Breast epithelium (tissue), 4 donors: ENCODE measurements around the gene RSPO1. TPM values are rescaled to one million over a fixed set of nuclear protein-coding genes. Genes with fewer than 3 reads are reported as not detected.

Experiments
- DNase-seq, 2 donors: peaks; one replicate each; pipeline ENCODE4 v3.0.0-alpha.2; 2019; ENCODE audit warnings: low spot score in 2 of 2
- H3K27ac ChIP-seq, 2 donors: fragments of 200-600 bp; sonication (generic) in 1 of 2; one replicate each; pipeline ENCODE4 v1.5.1; 2016 to 2019; ENCODE audit warnings: mild to moderate bottlenecking in 1 of 2
- H3K27me3 ChIP-seq, 2 donors: fragments of 200-600 bp; sonication (generic) in 1 of 2; one replicate each; pipeline versions ENCODE4 v1.5.1 to v1.6.0; 2017 to 2019; ENCODE audit warnings: control low read depth in 1 of 2, mild to moderate bottlenecking in 1 of 2
- H3K36me3 ChIP-seq: fragments of 200-600 bp; one replicate; pipeline ENCODE4 v1.5.1; 2019
- H3K4me1 ChIP-seq, 2 donors: fragments of 200-600 bp; sonication (generic); one replicate each; pipeline ENCODE4 v1.5.1; 2016 to 2019; ENCODE audit warnings: control low read depth in 1 of 2
- H3K4me3 ChIP-seq, 3 donors: fragments of 200-600 bp; sonication (generic); 1 replicate in 2 of 3; 2 replicates in 1 of 3; pipeline ENCODE4 v1.5.1; 2016 to 2019; ENCODE audit warnings: mild to moderate bottlenecking in 3 of 3, moderate library complexity in 2 of 3
- H3K9me3 ChIP-seq, 2 donors: fragments of 200-600 bp; sonication (generic) in 1 of 2; one replicate each; pipeline ENCODE4 v1.5.1; 2016 to 2019; ENCODE audit warnings: control low read depth in 1 of 2
- CTCF ChIP-seq, 3 donors: fragments of 450-650 bp; IDR thresholded peaks; one replicate each; pipeline ENCODE4 v1.5.1; 2016 to 2017; ENCODE audit warnings: antibody characterized with exemption in 3 of 3, mild to moderate bottlenecking in 3 of 3, moderate library complexity in 3 of 3
- POLR2A ChIP-seq: fragments of 450-650 bp; IDR thresholded peaks from one replicate; pipeline ENCODE4 v1.6.1; 2016; ENCODE audit warnings: antibody characterized with exemption, mild to moderate bottlenecking, moderate library complexity
- POLR2AphosphoS5 ChIP-seq, 3 donors: sonication (generic); formaldehyde crosslinking; IDR thresholded peaks; one replicate each; pipeline ENCODE4 v1.6.1; 2017; ENCODE audit warnings: antibody characterized with exemption in 3 of 3
- intact Hi-C: fragments of 100-400 bp; cut with DNase I; formaldehyde crosslinking; loops from one replicate; pipeline ENCODE4 v1.15.1; 2023; ENCODE audit warnings: low total_unique reads
- total RNA-seq, 3 donors: library from RNA; depleted of rRNA; stranded (reverse); fragments of >200 nt; gene quantifications; one replicate each; pipeline ENCODE4 v1.1.0, GENCODE V29; 2016

The RSPO1 gene
- total RNA-seq, 3 donors from 2014 or later: 6.9 to 13.0 (median 8.9) TPM

- TF ChIP-seq POLR2AphosphoS5 (IDR thresholded peaks at IDR 0.05) (no peak), POLR2A (no peak), CTCF (IDR thresholded peaks at IDR 0.05) (no peak)
- Histone ChIP-seq H3K27ac (no peak overlapping the region), H3K36me3 (no peaks in the 10 kb centered on the region), H3K4me3 (no peak overlapping the region), H3K27me3 (peaks cover 0 to 12% of the 10 kb centered on the region in 2 donors), H3K4me1 (no peaks in the 10 kb centered on the region), H3K9me3 (no peaks in the 10 kb centered on the region)
- intact Hi-C loops: no loop called here
- no peak for DNase-seq
Observed at GRCh38 chr1:37670133-37670532, 35.4 kb upstream of the RSPO1 start.

- H3K4me3 ChIP-seq: no peak overlapping the region
- H3K27ac ChIP-seq: no peak overlapping the region
- H3K27me3 ChIP-seq: peaks cover 0 to 12% of the 10 kb centered on the region in 2 donors
- DNase-seq: no peak
- TF ChIP-seq POLR2AphosphoS5 (IDR thresholded peaks at IDR 0.05) (no peak), POLR2A (no peak), CTCF (IDR thresholded peaks at IDR 0.05) (no peak)
- no peaks in the 10 kb centered on the region for H3K36me3 ChIP-seq
- H3K4me1 ChIP-seq: no peaks in the 10 kb centered on the region
- intact Hi-C loops: no loop called here
- no peaks in the 10 kb centered on the region for H3K9me3 ChIP-seq
Observed at GRCh38 chr1:37667023-37667671, 32.5 kb upstream of the RSPO1 start.

- peaks cover 0 to 12% of the 10 kb centered on the region in 2 donors for H3K27me3 ChIP-seq
- no peaks in the 10 kb centered on the region for H3K36me3 ChIP-seq
- no peak for DNase-seq
- no peaks in the 10 kb centered on the region for H3K9me3 ChIP-seq
- no peak overlapping the region for H3K4me3 ChIP-seq
- no peaks in the 10 kb centered on the region for H3K4me1 ChIP-seq
- H3K27ac ChIP-seq: no peak overlapping the region
- intact Hi-C loops: no loop called here
- TF ChIP-seq CTCF (IDR thresholded peaks at IDR 0.05) (no peak), POLR2A (no peak), POLR2AphosphoS5 (IDR thresholded peaks at IDR 0.05) (no peak)
Observed at GRCh38 chr1:37666241-37666867, 31.7 kb upstream of the RSPO1 start.

GRCh38 chr1:37663426-37664000, 28.8 kb upstream of the RSPO1 start:
- no peaks in the 10 kb centered on the region for H3K4me1 ChIP-seq
- TF ChIP-seq POLR2A (no peak), POLR2AphosphoS5 (IDR thresholded peaks at IDR 0.05) (no peak), CTCF (IDR thresholded peaks at IDR 0.05) (no peak)
- DNase-seq: no peak
- intact Hi-C loops: no loop called here
- no peak overlapping the region for H3K27ac ChIP-seq
- H3K36me3 ChIP-seq: no peaks in the 10 kb centered on the region
- no peak overlapping the region for H3K4me3 ChIP-seq
- H3K27me3 ChIP-seq: peaks cover 0 to 8% of the 10 kb centered on the region in 2 donors
- H3K9me3 ChIP-seq: no peaks in the 10 kb centered on the region
